Glomerular visceral epithelial cell (primary cell): ENCODE results near the gene EIF2B4.
A peak's percentile ranks its signal among the peaks of the same experiment; 100 is the strongest.
"Not testable (repeated sequence)": the region's sequence is repeated elsewhere in the genome, so short reads cannot be mapped to it uniquely, and the experiment has no call there.

Experiments
- DNase-seq: peaks from one replicate; pipeline ENCODE4 v3.0.0-alpha.2; 2016; ENCODE audit errors: extremely low spot score

The EIF2B4 gene

GRCh38 chr2:27377618-27378095 lies 7.5 kb upstream of the EIF2B4 start:
- DNase-seq, result no peak

DNA sequence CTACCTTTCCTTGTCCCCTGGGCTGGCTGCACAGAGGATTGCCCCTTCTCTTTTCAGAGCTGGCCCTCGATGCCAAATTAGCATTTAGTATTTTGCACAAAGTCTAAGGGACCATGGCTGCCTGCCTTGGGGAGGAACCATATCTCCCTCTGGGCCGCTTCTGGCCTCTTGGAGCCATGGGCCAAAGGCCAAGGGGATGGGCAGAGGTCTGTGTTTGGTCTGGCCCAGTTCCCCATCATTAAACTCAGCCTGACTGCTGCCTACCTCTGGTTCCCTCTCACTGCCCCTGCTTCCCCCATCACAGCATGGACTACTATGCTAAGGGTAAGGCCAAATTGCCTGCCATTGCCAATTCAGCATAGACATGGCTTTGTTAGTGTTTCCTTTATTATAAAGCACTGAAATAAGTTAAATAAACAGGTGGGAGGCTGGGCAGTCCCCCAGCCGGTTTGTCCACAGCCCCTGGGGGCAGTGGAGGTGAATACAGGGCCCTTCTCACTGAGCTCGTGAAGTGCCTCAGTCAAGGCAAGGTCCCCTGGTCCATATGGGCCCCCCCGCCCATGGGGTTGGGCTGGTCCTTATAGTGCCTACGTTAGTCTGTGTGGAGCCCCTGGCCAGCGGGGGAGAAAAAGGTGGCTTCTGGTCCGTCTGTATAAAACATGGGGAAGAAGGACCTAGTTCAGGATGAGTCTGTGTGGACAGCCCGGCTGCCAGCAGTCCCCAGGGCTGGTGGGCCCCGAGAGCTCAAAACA lies 6.9 kb upstream of the EIF2B4 start:
- DNase-seq, result no peak

- DNase-seq, result no peak
Observed at GRCh38 chr2:27376151-27376865, 6.2 kb upstream of the EIF2B4 start.

- no peak for DNase-seq
Observed at GRCh38 chr2:27375513-27376099, 5.5 kb upstream of the EIF2B4 start.

- DNase-seq, result no peak
Observed at GRCh38 chr2:27373567-27373966, 3.4 kb upstream of the EIF2B4 start.

DNA sequence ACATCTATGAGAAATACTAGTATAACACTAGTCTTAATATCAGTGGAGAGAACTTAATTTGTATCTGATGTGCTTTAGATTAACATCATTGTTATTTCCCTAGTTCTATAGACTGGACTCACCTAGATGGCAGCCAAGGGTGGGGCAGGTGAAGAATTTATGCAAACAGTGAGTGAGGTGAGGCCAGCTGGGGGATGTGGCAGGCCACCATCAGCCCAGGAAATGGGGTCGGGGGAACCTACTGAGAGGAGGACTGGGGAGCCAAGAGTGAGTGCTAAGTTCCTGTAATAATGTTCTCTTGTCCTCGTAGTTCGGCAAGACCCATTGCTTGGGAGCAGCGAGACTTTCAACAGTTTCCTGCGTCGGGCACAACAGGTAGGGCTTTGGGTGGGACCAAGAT lies 2.8 kb upstream of the EIF2B4 start:
- no peak for DNase-seq

- DNase-seq, result peak; percentile 40
Observed at GRCh38 chr2:27370816-27371620, 880 bp upstream of the EIF2B4 start.

- peak; percentile 54 for DNase-seq
Observed at GRCh38 chr2:27369471-27370025, 590 bp downstream of the EIF2B4 start.

GRCh38 chr2:27363933-27364332 lies 6.2 kb downstream of the EIF2B4 start:
- no peak for DNase-seq

DNA sequence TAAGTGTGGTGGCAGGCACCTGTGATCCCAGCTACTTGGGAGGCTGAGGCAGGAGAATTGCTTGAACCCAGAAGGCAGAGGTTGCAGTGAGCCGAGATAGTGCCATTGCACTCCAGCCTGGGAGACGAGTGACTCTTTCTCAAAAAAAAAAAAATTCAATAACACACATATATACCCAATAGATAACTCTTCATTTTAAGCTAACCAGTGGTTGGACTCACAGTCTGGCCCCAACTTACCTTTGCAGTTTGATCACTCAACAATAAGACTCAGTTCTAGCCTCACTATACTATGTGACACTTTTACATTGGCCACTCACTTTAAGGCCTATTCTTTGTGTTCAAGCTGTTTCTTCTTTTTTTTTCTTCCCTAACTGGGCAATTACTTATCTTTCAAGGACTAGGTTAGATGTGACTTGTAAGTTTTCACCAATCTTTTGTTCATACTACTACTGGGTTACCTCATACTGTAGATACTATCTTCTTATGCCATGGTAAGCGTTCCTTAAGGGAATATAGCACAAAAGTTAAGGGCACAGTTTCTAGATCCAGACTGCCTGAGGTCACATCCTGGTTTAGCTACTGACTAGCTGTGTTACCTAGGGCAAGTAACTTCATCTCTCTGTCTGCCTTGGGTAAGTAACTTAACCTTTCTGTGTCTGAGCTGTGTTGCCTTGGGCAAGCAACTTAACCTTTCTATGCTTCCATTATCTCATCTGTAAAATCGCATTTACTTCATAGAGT lies 7.3 kb downstream of the EIF2B4 start:
- DNase-seq, result no peak

GRCh38 chr2:27356382-27357181 lies 13.6 kb downstream of the EIF2B4 start, which contains the start of gene GTF3C2:
Gene GTF3C2 (minus strand): TSS chr2:27356764. CDS start chr2:27343554, 13,210 bp downstream.
- DNase-seq, result peak; percentile 95

GRCh38 chr2:27356056-27356381 lies 14.1 kb downstream of the EIF2B4 start:
- DNase-seq, result peak; percentile 53

DNA sequence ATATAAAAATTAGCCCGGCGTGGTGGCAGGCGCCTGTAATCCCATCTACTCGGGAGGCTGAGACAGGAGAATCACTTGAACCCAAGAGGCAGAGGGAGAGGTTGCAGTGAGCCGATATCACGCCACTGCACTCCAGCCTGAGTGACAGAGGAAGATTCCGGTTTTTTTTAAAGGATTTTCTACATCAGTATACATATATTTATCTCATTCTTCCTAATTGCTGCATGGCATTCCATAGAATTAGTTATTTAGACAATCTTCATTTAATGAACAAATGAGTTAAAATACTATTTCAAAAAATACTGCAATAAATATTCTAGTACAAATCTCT lies 15.6 kb downstream of the EIF2B4 start:
- DNase-seq, result no peak

DNA sequence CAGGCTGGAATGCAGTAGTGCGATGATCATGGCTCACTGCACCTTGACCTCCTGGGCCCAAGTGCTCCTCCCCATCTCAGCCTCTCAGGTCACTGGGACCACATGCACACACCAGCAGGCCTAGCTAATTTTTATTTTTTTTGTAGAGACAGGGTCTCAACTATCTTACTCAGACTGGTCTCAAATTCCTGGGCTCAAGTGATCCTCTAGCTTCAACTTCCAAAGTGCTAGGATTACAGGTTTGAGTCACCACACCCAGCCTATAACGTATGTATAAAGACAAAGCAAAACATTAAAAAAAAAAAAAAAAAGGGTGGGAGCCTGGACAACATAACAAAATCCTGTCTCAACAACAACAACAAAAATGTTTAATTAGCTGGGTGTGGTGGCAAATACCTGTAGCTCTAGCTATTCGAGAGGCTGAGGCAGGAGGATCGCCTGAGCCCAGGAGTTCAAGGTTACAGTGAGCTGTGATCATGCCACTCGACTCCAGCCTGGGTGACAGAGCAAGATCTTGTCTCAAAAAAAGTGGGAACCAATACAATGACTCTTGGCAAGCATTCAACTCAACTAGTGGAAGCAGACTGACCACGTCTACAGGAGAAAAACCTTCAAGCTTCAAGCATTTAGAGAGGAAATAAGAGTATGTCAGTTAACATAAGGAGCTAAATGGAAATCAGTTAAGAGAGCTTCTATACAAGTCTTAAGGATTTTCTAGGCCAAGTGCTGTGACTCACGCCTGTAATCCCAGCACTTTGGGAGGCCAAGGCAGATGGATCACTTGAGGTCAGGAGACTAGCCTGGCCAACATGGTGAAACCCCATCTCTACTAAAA lies 16.2 kb downstream of the EIF2B4 start:
- no peak for DNase-seq

DNA sequence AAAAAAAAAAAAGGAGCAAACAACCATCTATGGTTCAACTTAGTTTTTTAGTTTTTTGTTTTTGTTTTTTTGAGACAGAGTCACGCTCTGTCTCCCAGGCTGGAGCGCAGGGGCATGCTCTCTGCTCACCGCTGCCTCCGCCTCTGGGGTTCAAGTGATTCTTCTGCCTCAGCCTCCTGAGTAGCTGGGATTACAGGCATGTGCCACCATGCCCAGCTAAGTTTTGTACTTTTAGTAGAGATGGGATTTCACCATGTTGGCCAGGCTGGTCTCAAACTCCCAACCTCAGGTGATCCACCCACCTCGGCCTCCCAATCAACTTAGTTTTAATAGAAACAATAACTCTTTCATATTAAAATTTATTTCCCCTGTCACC lies 16.8 kb downstream of the EIF2B4 start:
- DNase-seq, result not testable (repeated sequence)

DNA sequence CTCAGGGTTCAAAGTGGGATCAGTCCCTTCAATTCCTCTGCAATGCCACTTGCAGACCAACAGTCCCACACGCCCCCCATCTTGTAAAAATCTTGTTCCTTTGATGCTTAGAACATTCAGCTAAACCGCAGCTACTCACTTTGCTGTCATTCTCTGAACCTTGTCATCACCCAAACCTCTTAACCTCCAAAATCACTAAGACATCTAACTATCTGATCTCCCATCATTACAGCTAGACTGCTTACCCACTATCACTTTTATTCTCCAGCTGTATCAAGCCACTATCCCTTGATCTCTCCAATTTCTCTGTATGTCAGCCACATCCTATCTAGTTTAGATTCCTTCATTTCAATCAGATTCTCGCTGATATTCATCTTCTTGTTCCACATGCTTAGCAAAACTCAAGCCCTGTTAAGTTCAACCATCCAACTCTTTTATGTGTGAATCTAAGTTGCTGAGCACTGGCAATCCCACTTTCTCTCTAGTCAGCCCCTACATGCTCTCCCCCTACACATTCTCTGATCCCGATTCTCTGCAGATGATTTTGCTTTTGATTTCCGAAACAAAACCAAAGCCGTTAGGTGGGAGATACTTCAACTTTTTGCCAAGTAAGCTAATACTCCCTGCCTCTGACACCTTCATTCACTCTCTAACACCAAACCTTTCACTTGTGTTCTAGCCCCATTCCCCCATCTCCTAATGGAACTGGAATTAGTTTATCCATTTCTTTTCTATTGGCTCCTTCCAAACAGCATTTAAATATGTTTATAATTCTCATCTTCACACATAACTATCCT lies 18.1 kb downstream of the EIF2B4 start:
- DNase-seq, result no peak

DNA sequence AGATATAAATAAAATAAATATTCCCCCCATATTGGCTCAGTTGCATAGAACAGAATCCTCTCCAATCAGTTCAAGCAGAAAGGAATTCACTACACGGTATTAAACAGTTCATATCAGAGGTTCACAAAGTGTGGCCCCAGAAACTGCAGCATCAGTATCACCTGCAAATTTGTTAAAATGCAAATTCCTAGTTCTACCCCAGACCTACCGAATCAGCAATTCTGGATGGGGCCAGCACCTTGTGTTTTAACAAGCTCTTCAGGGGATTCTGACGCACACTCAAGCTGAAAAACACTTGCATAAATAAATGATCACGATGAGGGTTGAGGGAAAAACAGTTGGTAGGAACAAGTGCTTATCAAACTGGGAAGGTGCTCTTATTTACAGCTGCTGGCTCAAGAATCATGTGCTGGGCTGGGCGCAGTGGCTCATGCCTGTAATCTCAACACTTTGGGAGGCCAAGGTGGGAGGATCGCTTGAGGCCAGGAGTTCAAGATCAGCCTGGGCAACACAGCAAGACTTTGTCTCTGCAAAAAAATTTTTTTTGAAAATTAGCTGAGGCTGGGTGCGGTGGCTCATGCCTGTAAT lies 19.9 kb downstream of the EIF2B4 start:
- no peak for DNase-seq

- no peak for DNase-seq
Observed at GRCh38 chr2:27347641-27348040, 22.5 kb downstream of the EIF2B4 start.
